GM21825 (cell line): ENCODE data around the gene MFAP3L.

Source experiments
- ATAC-seq: cut with Tn5 transposase; IDR thresholded peaks from one replicate; pipeline ENCODE4 v1.9.1; 2021; ENCODE audit warnings: mild to moderate bottlenecking, moderate library complexity; ENCODE audit not compliant: unreplicated experiment

The MFAP3L gene

DNA sequence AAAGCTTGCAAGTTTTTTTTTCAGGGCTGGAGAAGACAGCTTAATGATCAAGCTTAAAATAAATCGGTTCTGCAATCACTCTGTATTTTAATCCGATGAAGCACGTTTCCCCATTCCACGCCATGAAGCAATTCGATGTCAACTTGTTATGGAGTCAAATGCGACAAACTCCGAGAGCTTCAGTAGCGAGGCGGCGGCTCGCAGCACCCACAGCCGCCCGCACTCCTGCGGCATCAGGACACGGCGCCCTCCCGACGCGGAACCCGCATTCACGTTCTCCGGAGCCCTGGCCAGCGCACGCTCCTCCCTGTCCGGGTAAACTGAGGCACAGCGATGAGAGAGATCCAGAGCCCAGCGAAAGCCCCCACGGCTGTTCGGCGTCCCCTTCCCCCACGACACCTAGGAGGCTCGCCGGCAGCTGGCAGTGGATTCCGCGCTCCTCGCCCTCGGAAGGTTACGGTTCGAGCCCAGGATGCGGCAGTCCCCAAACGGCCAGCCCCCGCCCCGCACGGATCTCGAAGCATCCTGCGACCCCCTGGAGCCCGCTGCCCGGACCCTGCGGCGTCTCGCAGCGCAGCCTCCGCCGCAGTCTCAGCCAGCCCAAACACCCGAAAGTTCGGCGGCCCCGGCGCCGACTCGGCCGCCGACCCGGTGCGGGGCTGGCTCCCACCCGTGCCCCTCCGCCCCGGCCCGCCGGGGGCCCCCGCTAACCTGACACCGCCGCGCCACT, 507 bp downstream of the MFAP3L start:
- no peak for ATAC-seq

DNA sequence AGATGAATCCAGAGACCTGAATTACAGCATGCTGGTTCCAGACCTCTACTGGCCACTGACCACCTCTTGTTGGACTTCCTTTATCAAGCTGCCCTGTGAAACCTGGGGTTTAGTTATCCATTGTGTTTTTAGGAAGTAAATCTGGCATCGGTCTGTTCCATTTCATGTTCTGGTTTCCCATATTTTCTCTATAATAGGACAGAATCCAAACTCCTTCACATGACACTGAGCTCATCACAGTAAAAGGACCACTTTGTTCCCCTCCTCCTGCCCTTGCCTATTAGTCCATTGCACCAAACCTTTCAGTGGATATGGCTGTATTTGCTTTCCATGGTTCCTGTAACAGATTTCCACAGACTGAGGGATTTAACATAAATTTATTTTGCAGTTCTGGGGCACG, 4.0 kb downstream of the MFAP3L start:
- ATAC-seq: no peak

DNA sequence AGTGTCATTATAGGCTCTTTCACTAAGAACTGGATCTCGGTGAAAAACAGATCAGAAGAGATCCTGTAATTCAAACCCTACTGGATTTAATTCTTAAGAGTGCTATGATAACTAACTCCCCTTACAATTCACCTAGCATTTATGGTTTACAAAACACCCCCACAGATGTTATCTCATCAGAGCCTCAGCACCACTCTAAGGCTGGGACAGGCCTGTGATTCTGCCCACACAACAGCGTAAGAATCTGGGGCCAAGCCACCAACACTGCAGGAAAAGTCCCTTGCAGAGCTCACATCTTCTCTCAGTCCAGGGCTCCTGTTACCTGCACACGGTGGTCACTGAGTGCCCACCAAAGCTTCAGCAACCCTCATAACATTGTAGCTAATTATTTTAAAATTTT, 8.9 kb downstream of the MFAP3L start:
- no peak for ATAC-seq

DNA sequence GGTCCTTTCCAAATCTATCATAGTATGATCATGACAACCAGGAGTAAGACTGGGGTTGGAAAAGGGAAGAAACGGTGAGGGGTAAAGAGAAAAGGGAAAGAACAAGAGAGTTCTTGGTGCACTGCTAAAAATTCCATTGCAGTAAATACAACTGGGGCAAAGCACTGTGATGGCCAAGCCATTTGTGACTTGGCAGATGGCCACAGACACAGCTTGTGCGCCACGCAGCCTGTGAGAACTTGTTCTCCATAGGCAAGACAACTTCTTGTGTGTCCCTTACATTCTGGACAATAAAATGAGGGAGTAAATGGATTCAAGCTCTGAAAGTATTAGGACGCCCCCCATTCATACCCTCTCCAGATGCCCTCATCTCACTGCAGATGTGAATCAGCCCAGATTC, 10.9 kb downstream of the MFAP3L start:
- ATAC-seq: no peak

DNA sequence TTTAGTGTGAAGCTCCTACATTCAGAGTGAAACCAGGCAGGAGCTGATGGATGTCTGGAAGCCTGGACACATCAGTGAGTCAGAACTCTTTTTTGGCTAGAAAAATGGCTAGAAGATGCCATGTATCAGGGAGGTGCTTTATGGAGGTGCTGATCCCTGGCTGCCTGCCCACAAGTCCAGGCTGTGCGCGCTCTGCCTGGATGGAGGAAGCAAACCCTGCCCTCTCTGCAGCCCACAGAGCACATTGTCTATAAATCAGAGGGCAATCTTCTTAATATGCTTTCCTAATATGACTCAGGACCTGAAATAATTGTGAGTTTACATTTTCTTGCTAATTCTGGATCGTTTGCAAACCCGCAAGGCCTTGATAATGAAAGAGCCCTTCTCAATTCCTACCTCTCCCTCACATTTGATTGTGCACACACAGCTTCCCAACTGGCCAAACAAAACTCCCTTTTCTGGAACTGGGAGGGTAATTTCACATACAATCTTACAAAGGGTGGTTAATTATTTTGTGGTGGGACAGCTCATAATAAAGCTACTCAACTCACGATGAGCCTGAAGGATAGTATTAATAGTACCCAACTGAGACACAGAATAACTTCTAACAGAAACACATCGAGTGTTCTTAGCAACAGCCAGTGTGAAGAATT, 11.7 kb downstream of the MFAP3L start:
- ATAC-seq: no peak

DNA sequence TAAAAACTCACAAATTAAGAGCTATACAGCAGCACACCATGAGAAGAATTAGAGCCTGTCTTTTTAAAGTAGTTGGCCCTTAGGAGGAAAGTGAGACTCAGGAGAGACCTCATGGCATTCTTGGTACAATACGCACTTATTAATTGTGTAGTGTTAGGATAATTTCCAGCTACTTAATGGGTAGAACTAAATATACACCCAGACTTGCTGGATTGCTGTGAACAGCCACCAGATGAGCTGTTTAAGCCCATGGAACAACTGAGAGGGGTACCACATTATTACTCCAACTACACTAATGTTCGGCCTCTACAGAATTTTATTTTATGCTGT, 13.6 kb downstream of the MFAP3L start:
- ATAC-seq: no peak

DNA sequence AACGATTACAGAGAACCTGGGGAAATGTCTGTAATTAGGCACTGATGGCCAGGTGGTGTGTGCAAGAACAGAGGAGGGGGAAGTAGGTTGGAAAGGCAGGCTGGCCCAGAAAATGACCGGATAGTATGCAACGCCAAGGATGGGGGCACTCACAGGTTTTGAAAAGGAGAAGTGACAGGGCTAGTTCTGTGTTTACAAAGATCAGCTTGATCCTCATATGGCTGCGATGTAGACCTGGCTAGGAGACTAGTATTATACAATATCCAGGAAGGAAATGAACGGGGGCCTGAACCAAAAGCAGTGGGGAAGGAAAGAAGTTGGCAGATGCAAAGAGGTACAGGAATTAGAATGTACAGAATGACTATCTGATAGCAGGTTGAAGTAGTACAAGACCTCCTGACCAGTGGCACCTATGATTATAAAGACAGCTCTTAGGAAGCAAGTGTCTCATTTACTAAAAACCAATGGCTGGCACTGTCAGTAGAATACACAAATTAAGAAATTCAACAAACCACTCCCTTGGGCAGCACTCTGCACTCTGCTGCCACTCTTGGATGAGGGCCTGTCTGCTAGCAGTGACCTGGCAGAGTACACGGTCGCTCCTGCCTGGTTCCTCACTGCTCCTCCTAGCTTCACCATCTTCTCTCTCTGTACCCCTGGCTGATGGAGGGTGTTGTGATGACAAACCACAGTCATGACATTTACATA, 14.1 kb downstream of the MFAP3L start:
- no peak for ATAC-seq

DNA sequence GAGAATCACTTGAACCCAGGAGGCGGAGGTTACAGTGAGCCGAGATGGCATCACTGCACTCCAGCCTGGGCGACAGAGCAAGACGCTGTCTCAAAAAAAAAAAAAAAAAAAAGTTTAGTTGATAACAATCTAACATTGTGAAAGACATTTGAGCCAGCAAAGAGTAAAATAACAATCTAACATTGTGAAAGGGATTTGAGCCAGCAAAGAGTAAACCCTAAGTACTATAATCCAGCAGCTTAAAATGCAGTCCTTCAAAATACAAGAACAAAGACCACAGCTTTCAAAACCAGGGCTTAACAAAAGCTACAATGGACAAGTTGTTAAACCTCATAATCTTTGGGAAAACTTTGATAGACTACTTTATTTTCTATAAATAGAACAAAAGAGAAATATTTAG, 16.9 kb downstream of the MFAP3L start:
- no peak for ATAC-seq

DNA sequence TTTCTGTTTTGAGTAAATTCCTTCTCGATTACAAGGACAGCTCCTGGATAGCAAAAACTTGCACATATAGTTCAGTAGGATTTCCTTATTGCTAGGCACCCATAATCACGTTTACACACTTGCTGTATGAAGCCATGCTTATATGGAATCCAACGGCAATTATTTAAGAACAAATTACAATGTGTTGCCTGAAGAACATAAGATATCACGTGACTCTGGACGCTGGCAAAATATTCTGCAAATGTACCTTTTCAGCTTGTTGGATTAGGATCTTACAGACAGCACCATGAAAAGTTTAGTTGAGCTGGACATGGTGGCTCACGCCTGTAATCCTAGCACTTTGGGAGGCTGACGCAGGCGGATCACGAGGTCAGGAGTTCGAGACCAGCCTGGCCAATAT, 17.4 kb downstream of the MFAP3L start:
- ATAC-seq: no peak

DNA sequence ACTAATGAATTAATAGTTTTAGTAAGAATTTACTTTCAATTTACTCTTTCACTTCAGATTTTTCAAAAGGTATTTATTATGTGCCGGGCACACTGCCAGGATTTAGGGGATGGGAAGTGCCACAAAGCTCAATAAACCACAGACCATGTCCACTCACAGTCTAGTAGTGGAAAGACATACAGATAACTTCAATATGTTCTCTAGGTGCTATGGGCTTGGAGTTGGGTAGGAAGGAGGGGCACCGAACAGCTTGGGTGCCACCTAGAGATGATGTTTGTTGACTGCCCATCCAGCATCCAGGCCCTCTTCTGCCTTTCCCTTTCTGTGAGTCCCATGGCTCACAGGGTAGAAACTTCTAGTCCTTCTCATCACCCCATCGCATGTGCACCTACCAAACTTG, 17.8 kb downstream of the MFAP3L start:
- no peak for ATAC-seq

DNA sequence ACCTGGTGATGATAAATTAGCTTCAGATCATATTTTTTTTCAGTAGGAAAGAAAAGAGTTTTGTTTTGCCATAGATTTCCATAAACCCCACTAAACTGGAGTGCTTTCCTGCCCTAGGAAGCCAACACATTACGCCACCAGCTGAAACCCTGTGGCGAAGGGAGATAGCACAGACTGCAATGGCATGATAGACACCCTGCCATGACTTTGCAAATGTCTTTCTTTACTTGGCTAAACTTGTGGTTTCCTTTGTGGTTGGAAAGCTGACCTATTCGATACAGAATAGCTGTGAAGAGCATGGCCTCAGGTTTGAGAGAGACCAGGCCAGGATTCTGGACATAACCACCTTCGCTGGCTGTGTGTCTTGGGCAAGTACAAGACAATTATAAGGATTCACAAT, 19.1 kb downstream of the MFAP3L start:
- no peak for ATAC-seq

DNA sequence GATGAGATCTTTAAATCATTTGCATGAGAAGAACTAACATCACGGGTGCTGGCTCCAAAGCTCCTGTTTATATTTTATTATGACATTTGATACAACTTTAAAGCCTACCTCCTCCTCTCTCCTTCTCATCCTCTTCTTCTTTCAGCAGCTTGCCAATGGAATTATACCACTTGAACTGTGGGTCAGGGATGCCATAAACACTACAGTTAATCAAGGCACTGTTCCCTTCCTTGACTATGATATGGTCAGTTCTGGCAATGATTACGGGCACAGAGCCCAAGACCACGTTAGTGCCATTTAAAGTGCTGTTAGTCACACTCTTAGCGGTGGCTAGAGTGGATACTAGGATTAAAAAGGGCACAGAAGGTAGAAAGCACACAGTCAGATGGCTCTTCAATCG, 20.7 kb downstream of the MFAP3L start:
- ATAC-seq: no peak

DNA sequence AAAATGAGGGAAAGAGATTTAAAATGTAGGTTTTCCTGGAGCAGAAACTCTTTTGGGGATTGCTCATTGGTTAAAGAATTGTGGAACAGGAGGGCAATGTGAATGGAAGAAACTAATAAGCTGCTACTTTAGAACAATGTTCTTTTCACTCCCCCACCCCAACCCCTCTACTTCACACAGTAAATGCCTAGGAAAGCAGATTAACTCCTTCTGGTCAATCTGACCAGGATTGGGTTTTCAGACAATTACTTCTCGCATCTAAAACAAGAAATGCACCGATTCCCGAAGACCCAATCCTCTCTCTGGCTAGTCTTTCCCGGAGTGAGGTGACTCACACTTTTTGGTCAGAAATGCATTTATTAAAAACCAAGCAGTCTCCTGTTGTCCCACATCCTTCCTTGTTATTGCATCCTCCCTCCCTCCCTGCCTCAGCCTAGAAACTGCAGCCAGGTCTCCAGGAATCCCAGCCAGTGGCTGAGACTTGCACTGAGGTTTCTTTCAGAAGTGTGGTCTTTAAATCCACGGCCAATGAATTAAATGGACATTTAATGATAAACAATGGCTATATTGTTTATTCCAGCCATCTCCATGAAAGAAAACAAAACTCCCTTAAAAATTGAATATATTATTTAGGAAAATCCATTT, 21.4 kb downstream of the MFAP3L start:
- ATAC-seq: no peak

DNA sequence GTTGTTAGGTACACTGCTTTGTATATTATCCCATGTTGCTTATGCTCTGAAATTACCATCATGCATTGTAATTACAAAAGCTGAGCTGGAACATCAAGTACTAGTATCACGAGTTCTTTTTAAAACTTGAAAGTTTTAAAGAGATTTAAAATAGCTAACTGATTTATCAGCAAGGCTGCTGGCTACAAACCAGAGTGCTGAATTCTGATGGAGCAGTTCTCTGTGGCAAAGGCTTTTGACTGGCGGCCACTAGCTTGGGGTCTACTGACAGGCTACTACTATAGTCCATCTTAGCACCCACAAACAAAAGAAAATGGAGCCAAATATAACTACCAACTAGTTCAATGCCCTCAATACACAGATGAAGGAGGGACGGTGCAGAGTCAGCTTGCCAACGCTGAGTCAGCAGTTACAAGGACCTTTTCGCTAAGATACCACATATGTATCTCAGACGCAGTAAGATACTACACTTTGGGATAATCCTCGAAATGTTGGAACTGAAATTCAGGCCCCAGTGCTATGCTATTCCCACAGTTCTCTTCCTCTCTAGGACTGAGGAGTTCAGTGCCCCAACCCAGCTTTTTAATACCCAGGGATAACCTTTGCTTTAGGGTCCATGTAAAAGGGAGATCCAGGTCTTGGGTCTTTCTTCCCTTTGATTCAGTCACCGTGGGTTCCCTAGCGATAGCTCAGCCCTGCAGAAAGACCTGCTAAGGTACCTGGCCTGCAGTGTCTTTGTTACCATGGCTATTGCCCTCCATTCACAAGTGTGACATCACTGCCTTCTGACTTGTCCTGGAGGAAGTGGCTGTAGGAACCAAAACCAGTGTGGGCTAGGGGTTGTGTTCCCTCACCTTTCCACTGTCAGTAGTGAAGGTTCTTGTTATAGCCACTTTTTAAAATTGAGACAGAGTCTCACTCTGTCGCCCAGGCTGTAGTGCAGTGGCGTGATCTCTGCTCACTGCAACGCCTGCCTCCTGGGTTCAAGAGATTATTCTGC, 22.8 kb downstream of the MFAP3L start:
- ATAC-seq: no peak

DNA sequence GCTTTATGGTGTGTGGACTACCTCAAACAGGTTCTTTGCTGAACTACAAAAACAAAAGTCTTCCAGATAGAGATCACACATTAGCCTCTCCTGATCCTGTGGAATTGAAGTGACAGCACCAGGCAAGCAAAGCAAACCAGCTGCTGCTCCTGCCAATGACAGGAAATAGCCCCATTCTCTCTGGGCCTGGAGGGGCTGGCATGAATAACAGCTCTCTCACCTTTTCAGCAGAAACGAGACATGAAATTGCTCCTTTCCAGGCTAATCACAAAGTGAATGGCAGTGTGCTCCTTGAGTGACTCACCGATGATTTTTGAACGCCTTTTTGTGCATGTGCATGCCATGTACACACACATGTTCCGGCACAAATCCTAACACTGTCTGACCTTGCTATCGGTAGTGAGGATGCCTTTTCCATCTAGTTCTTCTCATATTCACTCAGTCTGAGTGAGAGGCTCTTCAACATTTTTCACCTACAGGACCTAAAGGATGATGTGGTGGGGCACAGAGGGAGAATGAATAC, 24.4 kb downstream of the MFAP3L start:
- ATAC-seq: no peak

DNA sequence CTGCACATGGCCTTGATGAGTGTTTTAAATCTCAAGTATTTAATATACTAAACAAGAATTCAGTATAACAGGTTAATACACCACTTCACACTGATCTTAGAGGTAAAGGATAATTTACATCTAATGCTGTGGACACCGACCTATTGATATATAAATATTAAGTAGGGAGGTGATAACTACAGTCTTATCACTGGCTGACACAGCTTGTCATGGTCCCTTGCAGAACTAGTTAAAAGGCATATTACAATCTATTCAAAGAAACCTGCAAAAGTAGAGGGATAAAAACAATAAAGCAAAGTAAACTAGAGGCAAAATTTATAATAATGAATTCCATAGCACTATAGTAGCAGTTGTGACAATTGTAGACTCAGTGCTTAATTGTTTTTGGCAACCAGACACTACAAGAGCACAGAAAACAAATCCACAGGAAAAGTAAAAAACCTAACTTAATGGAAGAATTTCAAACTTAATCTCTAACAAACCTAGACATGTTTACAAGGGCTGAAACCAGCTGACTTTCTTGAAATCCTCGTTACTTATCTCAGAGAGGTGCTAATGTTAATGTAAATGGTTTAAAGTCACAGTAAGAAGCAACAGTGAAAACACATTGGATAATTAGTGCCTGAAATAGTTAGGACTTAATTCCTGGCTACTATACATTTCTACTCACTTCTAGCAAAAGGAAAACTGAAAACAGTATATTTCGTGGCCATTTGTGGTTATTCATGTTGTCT, 25.0 kb downstream of the MFAP3L start:
- no peak for ATAC-seq

DNA sequence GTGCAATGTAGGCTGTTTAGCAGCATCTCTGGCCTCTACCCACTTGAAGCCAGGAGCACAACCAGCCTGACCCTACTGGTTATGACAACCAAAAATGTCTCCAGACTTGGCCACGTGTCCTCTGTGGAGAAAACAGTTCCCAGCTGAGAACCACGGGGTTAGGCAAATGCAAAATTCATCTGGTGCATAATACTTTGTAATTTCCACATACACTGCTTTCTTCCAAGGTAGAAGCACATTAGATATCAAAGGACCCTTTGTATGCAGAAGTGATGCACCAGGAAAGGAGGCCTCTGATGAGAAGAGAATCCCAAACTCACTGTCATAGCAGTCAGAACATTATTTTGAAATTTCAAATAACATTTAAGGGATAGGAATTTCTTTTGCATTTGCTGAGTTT, 26.3 kb downstream of the MFAP3L start:
- ATAC-seq: no peak

DNA sequence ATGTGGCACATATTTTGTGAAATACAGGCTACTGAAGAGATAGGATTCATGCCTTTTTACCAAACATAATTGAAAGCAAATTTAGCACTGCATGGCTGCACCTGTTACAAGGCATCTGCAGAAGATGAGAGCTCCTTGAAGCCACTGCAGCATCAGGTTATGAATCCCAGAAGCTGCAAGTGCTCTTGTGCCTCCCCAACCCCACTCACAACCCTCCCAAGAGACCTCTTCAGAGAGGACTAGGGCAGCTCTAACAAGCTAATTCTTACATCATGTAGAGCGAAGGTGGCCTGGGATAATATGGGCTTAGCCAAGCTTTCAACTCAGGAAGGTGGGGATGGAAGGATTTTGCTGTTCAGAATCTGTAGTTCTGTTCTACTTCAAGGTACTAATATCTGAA, 27.2 kb downstream of the MFAP3L start:
- no peak for ATAC-seq

DNA sequence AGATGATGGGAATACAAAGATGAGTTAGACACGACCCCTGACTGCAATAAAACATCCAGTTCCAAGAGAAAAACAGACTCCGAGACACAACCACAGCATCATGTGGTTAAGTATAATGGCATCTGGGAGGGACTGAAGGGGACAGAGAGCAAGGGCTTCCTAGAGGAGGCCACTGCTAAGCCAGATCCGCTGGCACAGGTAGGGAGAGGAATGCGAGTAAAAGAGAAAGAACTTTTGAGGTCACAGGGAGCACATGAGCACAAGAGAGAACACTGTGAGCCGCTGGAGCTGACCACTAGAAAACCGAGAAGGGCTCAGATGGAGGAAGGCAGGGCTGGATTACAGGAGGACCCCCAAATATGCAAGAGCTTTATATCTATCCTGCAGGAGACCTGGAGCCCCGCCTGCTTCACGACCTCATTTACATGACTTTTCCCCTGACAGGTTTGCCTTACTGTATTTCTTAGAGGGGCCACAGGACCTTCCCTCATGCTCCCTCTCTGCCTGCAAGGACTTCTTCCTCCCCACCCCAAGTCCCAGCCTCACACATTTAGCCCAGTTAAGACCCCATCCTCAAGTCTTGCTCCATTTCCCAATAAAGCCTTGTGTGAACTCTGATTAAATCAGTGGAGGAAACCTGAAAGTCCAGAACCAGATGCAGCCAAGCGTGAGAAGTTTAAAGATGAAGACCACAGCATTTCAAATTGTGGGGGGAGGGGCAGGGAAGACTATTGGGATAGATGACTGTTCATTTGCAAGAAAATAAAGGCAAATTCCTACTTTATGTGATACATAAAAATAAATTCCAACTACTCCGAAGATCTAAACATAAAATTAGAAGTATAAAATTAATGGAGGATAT, 29.6 kb downstream of the MFAP3L start:
- ATAC-seq: no peak
